DOHH2 (cell line): ENCODE results near the gene CDCA3.
"Not testable (repeated sequence)": the region's sequence is repeated elsewhere in the genome, so short reads cannot be mapped to it uniquely, and the experiment has no call there.

Experiments used
- CTCF ChIP-seq: fragments of 200-600 bp; sonication (generic); IDR thresholded peaks from one replicate; pipeline ENCODE4 v1.5.1; 2014; ENCODE audit warnings: antibody characterized with exemption, mild to moderate bottlenecking, low read depth, low read length; ENCODE audit not compliant: poor library complexity, severe bottlenecking
- EZH2phosphoT487 ChIP-seq: fragments of 200-600 bp; sonication (generic); IDR thresholded peaks from 2 replicates; pipeline ENCODE4 v1.6.1; 2017; ENCODE audit warnings: borderline replicate concordance, mild to moderate bottlenecking, antibody characterized with exemption, low read length, moderate library complexity, mixed read lengths

DNA sequence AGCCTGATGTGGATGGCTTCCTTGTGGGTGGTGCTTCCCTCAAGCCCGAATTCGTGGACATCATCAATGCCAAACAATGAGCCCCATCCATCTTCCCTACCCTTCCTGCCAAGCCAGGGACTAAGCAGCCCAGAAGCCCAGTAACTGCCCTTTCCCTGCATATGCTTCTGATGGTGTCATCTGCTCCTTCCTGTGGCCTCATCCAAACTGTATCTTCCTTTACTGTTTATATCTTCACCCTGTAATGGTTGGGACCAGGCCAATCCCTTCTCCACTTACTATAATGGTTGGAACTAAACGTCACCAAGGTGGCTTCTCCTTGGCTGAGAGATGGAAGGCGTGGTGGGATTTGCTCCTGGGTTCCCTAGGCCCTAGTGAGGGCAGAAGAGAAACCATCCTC lies 19.2 kb upstream of the CDCA3 start:
- not testable (repeated sequence) for TF ChIP-seq CTCF, EZH2phosphoT487
